Immature natural killer cell (primary cell): ENCODE measurements around the gene CMTM3. TPM values are rescaled to one million over a fixed set of nuclear protein-coding genes. Genes with fewer than 3 reads are reported as not detected.
"Not testable (repeated sequence)": the region's sequence is repeated elsewhere in the genome, so short reads cannot be mapped to it uniquely, and the experiment has no call there.

Experiments
- DNase-seq, 3 donors: peaks; one replicate each; pipeline ENCODE4 v3.0.0; 2022; ENCODE audit warnings: mixed read lengths in 1 of 3
- H3K27ac Mint-ChIP-seq, 6 donors: one replicate each; pipeline ENCODE4 v1.8.0; 2020; ENCODE audit warnings: mixed read lengths in 6 of 6, mild to moderate bottlenecking in 5 of 6, inconsistent platforms in 4 of 6, moderate library complexity in 3 of 6
- H3K27me3 Mint-ChIP-seq, 3 donors: one replicate each; pipeline ENCODE4 v1.8.0; 2020 to 2021; ENCODE audit warnings: low read depth in 3 of 3, mild to moderate bottlenecking in 3 of 3, mixed read lengths in 3 of 3, moderate library complexity in 3 of 3, inconsistent platforms in 1 of 3
- H3K36me3 Mint-ChIP-seq, 3 donors: one replicate each; pipeline ENCODE4 v1.8.0; 2020; ENCODE audit warnings: mixed read lengths in 3 of 3, inconsistent platforms in 2 of 3, mild to moderate bottlenecking in 2 of 3
- H3K4me1 Mint-ChIP-seq, 2 donors: one replicate each; pipeline ENCODE4 v1.8.0; 2020; ENCODE audit warnings: inconsistent platforms in 2 of 2, mild to moderate bottlenecking in 2 of 2, mixed read lengths in 2 of 2, moderate library complexity in 1 of 2
- H3K4me3 Mint-ChIP-seq, 5 donors: one replicate each; pipeline ENCODE4 v1.8.0; 2020; ENCODE audit warnings: mild to moderate bottlenecking in 5 of 5, mixed read lengths in 5 of 5, inconsistent platforms in 3 of 5, moderate library complexity in 3 of 5
- H3K9me3 Mint-ChIP-seq, 6 donors: one replicate each; pipeline ENCODE4 v1.8.0; 2020; ENCODE audit warnings: mild to moderate bottlenecking in 6 of 6, mixed read lengths in 6 of 6, inconsistent platforms in 4 of 6, moderate library complexity in 3 of 6
- polyA plus RNA-seq, 3 donors: library from polyadenylated mRNA; unstranded; fragments of 300-500 nt; fragmentation: Illumina TruSeq; gene quantifications; one replicate each; pipeline ENCODE4 v1.2.3, GENCODE V29; 2021

CMTM3 gene
- polyA plus RNA-seq, result 100 to 1,000 TPM in 2 of 3 donors, 10 to 100 TPM in 1; 83.5 to 145 (median 127) TPM

- Mint-ChIP-seq H3K27me3 (peaks cover 6 to 17% (median 7%) of the 10 kb centered on the region in 3 donors), H3K27ac (peak within 1 kb of the TSS; percentile 80 to 92 (median 90)), H3K9me3 (no peaks in the 10 kb centered on the region), H3K4me3 (peak within 1 kb of the TSS; percentile 87 to 96 (median 90)), H3K36me3 (peaks cover 0 to 7% (median 0%) of the 10 kb centered on the region in 3 donors), H3K4me1 (peaks cover 42 to 45% of the 10 kb centered on the region in 2 donors)
- peak; percentile 68 to 73 (median 72) for DNase-seq
These were observed at the start of gene CMTM3 for GRCh38 chr16:66604376-66605176. Gene CMTM3, plus strand, starts transcription at chr16:66604704. Its CDS starts 102 bp downstream, at chr16:66604806.

- no peak for DNase-seq
- no peaks in the 10 kb centered on the region for H3K9me3 Mint-ChIP-seq
- H3K36me3 Mint-ChIP-seq, result peaks cover 9 to 35% (median 24%) of the 10 kb centered on the region in 3 donors
- peaks cover 80 to 95% of the 10 kb centered on the region in 2 donors for H3K4me1 Mint-ChIP-seq
- peak overlapping the region; percentile 36 to 79 (median 57) for H3K4me3 Mint-ChIP-seq
- peak overlapping the region; percentile 69 to 95 (median 94) for H3K27ac Mint-ChIP-seq
- no peaks in the 10 kb centered on the region for H3K27me3 Mint-ChIP-seq
These were observed 44.4 kb upstream of the CMTM3 start for GRCh38 chr16:66560107-66560506.

- H3K4me1 Mint-ChIP-seq, result peaks cover 73 to 88% of the 10 kb centered on the region in 2 donors
- no peaks in the 10 kb centered on the region for H3K27me3 Mint-ChIP-seq
- no peak for DNase-seq
- H3K9me3 Mint-ChIP-seq, result no peaks in the 10 kb centered on the region
- H3K36me3 Mint-ChIP-seq, result peaks cover 17 to 42% (median 31%) of the 10 kb centered on the region in 3 donors
- peak overlapping the region; percentile 52 to 84 (median 72) for H3K4me3 Mint-ChIP-seq
- H3K27ac Mint-ChIP-seq, result peak overlapping the region; percentile 69 to 95 (median 94)
These were observed 43.0 kb upstream of the CMTM3 start for GRCh38 chr16:66561381-66562080.

- Mint-ChIP-seq H3K4me1 (peaks cover 72 to 85% of the 10 kb centered on the region in 2 donors), H3K27me3 (no peaks in the 10 kb centered on the region), H3K27ac (peak overlapping the region; percentile 69 to 95 (median 93)), H3K9me3 (no peaks in the 10 kb centered on the region), H3K36me3 (peaks cover 22 to 49% (median 34%) of the 10 kb centered on the region in 3 donors), H3K4me3 (peak overlapping the region; percentile 52 to 84 (median 66))
- DNase-seq, result no peak
These were observed 42.1 kb upstream of the CMTM3 start for GRCh38 chr16:66562409-66562808.

GRCh38 chr16:66562986-66563385 lies 41.5 kb upstream of the CMTM3 start:
- no peak for DNase-seq
- Mint-ChIP-seq H3K27ac (peak overlapping the region; percentile 69 to 95 (median 93)), H3K4me3 (peak overlapping the region; percentile 52 to 84 (median 66)), H3K4me1 (peaks cover 68 to 85% of the 10 kb centered on the region in 2 donors), H3K27me3 (no peaks in the 10 kb centered on the region), H3K36me3 (peaks cover 26 to 52% (median 37%) of the 10 kb centered on the region in 3 donors), H3K9me3 (no peaks in the 10 kb centered on the region)

GRCh38 chr16:66563574-66564334 lies 40.8 kb upstream of the CMTM3 start:
- Mint-ChIP-seq H3K9me3 (no peaks in the 10 kb centered on the region), H3K4me1 (peaks cover 60 to 79% of the 10 kb centered on the region in 2 donors), H3K27ac (peak overlapping the region; percentile 69 to 95 (median 93)), H3K4me3 (peak overlapping the region in 2 of 5 donors; percentile 66 to 84), H3K27me3 (no peaks in the 10 kb centered on the region), H3K36me3 (peaks cover 26 to 47% (median 33%) of the 10 kb centered on the region in 3 donors)
- DNase-seq, result no peak

GRCh38 chr16:66566051-66566901 lies 38.2 kb upstream of the CMTM3 start, which contains the start of gene CMTM1:
Gene CMTM1, plus strand, starts transcription at chr16:66566439. Its CDS starts 75 bp downstream, at chr16:66566514.
- H3K27ac Mint-ChIP-seq, result peak within 1 kb of the TSS in 5 of 6 donors; percentile 38 to 80 (median 60)
- H3K4me3 Mint-ChIP-seq, result no peak within 1 kb of the TSS
- no peaks in the 10 kb centered on the region for H3K9me3 Mint-ChIP-seq
- H3K36me3 Mint-ChIP-seq, result peaks cover 25 to 33% (median 26%) of the 10 kb centered on the region in 3 donors
- no peaks in the 10 kb centered on the region for H3K27me3 Mint-ChIP-seq
- DNase-seq, result no peak
- H3K4me1 Mint-ChIP-seq, result peaks cover 43 to 79% of the 10 kb centered on the region in 2 donors

GRCh38 chr16:66567270-66567669 lies 37.2 kb upstream of the CMTM3 start:
- not testable (repeated sequence) for H3K9me3 Mint-ChIP-seq, H3K4me3 Mint-ChIP-seq, H3K27me3 Mint-ChIP-seq, DNase-seq
- Mint-ChIP-seq H3K36me3 (peaks cover 25 to 33% (median 26%) of the 10 kb centered on the region in 3 donors), H3K27ac (peak overlapping the region in 1 of 6 donors; percentile 38), H3K4me1 (peaks cover 36 to 79% of the 10 kb centered on the region in 2 donors)

GRCh38 chr16:66568355-66568754 lies 36.1 kb upstream of the CMTM3 start:
- Mint-ChIP-seq H3K27ac (peak overlapping the region in 1 of 6 donors; percentile 24), H3K4me1 (peaks cover 34 to 79% of the 10 kb centered on the region in 2 donors), H3K27me3 (no peaks in the 10 kb centered on the region), H3K9me3 (no peaks in the 10 kb centered on the region), H3K36me3 (peaks cover 25 to 33% (median 26%) of the 10 kb centered on the region in 3 donors), H3K4me3 (no peak overlapping the region)
- no peak for DNase-seq

- peak overlapping the region in 4 of 6 donors; percentile 10 to 74 (median 18) for H3K27ac Mint-ChIP-seq
- peaks cover 22 to 30% (median 22%) of the 10 kb centered on the region in 3 donors for H3K36me3 Mint-ChIP-seq
These were observed 35.4 kb upstream of the CMTM3 start for GRCh38 chr16:66569131-66569530.

GRCh38 chr16:66569827-66570405 lies 34.6 kb upstream of the CMTM3 start:
- no peaks in the 10 kb centered on the region for H3K9me3 Mint-ChIP-seq
- H3K4me3 Mint-ChIP-seq, result no peak overlapping the region
- DNase-seq, result no peak
- H3K36me3 Mint-ChIP-seq, result peaks cover 19 to 27% (median 19%) of the 10 kb centered on the region in 3 donors
- H3K4me1 Mint-ChIP-seq, result peaks cover 28 to 72% of the 10 kb centered on the region in 2 donors
- H3K27ac Mint-ChIP-seq, result peak overlapping the region in 4 of 6 donors; percentile 25 to 77 (median 41)
- H3K27me3 Mint-ChIP-seq, result peaks cover 0 to 4% (median 0%) of the 10 kb centered on the region in 3 donors

More at GRCh38 chr16:66569131-66569530, 35.4 kb upstream of the CMTM3 start:
- Mint-ChIP-seq H3K4me1 (peaks cover 28 to 74% of the 10 kb centered on the region in 2 donors), H3K9me3 (no peaks in the 10 kb centered on the region), H3K4me3 (no peak overlapping the region), H3K27me3 (no peaks in the 10 kb centered on the region)
- no peak for DNase-seq

GRCh38 chr16:66572356-66572755 lies 32.1 kb upstream of the CMTM3 start:
- no peaks in the 10 kb centered on the region for H3K9me3 Mint-ChIP-seq
- H3K4me3 Mint-ChIP-seq, result peak overlapping the region in 1 of 5 donors; percentile 17
- no peak for DNase-seq
- H3K4me1 Mint-ChIP-seq, result peaks cover 21 to 61% of the 10 kb centered on the region in 2 donors
- H3K36me3 Mint-ChIP-seq, result peaks cover 6 to 10% (median 7%) of the 10 kb centered on the region in 3 donors
- H3K27me3 Mint-ChIP-seq, result peaks cover 0 to 6% (median 2%) of the 10 kb centered on the region in 3 donors
- peak overlapping the region in 5 of 6 donors; percentile 17 to 87 (median 46) for H3K27ac Mint-ChIP-seq
